PC-9 (cell line): ENCODE data around the gene PSMD7.

Experiments
- CTCF ChIP-seq: fragments of 200-600 bp; sonication (generic); conservative IDR thresholded peaks from 2 replicates; pipeline ENCODE4 v1.6.1; 2017; ENCODE audit warnings: mixed run types, antibody characterized with exemption, mild to moderate bottlenecking, moderate library complexity
- EZH2 ChIP-seq: fragments of 200-600 bp; sonication (generic); IDR thresholded peaks from 2 replicates; pipeline ENCODE4 v1.8.0; 2017; ENCODE audit warnings: antibody characterized with exemption, low read depth

GRCh38 chr16:74264811-74265210 is 31.8 kb upstream of the PSMD7 start:
- TF ChIP-seq CTCF (no peak), EZH2 (no peak)
